ENCODE data around the gene ACSS1.

ACSS1 gene

GRCh38 chr20:25019381-25020155, 38.4 kb downstream of the ACSS1 start:
- Histone ChIP-seq H4K20me1 (ENCODE audit: insufficient read depth, low read length, poor library complexity, severe bottlenecking) (no peaks in the 10 kb centered on the region), H3K4me3 (ENCODE audit: low read length, poor library complexity, severe bottlenecking) (no peak overlapping the region), H3K9ac (ENCODE audit: low read depth, low read length, poor library complexity, severe bottlenecking) (no peak overlapping the region), H3F3A (ENCODE audit: low read depth) (no peaks in the 10 kb centered on the region), H3K27me3 (ENCODE audit: insufficient read depth, low read length, poor library complexity, severe bottlenecking) (no peaks in the 10 kb centered on the region), H3K9me2 (replicated peaks; ENCODE audit: low read depth, low read length) (no peaks in the 10 kb centered on the region), H3K79me2 (ENCODE audit: insufficient read depth, low read length) (peaks cover 6% of the 10 kb centered on the region; the same call in 1 of the 2 replicates), H3K4me2 (ENCODE audit: low read depth, low read length, poor library complexity, severe bottlenecking) (no peak overlapping the region), H3K36me3 (ENCODE audit: insufficient read depth, low read length) (peaks cover 63% of the 10 kb centered on the region; the same call in 1 of the 2 replicates), H3K4me1 (ENCODE audit: insufficient read depth, low read length, poor library complexity, severe bottlenecking) (no peaks in the 10 kb centered on the region), H3K9me3 (ENCODE audit: insufficient read depth, low read depth, low read length) (no peaks in the 10 kb centered on the region), H2AFZ (ENCODE audit: low read length) (no peak overlapping the region)
- TF ChIP-seq EZH2phosphoT487 (IDR thresholded peaks at IDR 0.05; ENCODE audit: borderline replicate concordance) (no peak), CTCF (conservative IDR thresholded peaks at IDR 0.05; ENCODE audit: low read length) (no peak)

GRCh38 chr20:25018841-25019240, 39.1 kb downstream of the ACSS1 start:
- Histone ChIP-seq H3K9me3 (ENCODE audit: insufficient read depth, low read depth, low read length) (no peaks in the 10 kb centered on the region), H2AFZ (ENCODE audit: low read length) (no peak overlapping the region), H3K4me1 (ENCODE audit: insufficient read depth, low read length, poor library complexity, severe bottlenecking) (no peaks in the 10 kb centered on the region), H3K79me2 (ENCODE audit: insufficient read depth, low read length) (peaks cover under 1% of the 10 kb centered on the region; the same call in 1 of the 2 replicates), H3K27me3 (ENCODE audit: insufficient read depth, low read length, poor library complexity, severe bottlenecking) (no peaks in the 10 kb centered on the region), H4K20me1 (ENCODE audit: insufficient read depth, low read length, poor library complexity, severe bottlenecking) (no peaks in the 10 kb centered on the region), H3K36me3 (ENCODE audit: insufficient read depth, low read length) (peaks cover 65% of the 10 kb centered on the region; the same call in 1 of the 2 replicates), H3K9me2 (replicated peaks; ENCODE audit: low read depth, low read length) (no peaks in the 10 kb centered on the region), H3F3A (ENCODE audit: low read depth) (no peaks in the 10 kb centered on the region), H3K4me2 (ENCODE audit: low read depth, low read length, poor library complexity, severe bottlenecking) (no peak overlapping the region), H3K4me3 (ENCODE audit: low read length, poor library complexity, severe bottlenecking) (no peak overlapping the region), H3K9ac (ENCODE audit: low read depth, low read length, poor library complexity, severe bottlenecking) (no peak overlapping the region)
- no peak for TF ChIP-seq EZH2phosphoT487 (IDR thresholded peaks at IDR 0.05; ENCODE audit: borderline replicate concordance)
- no peak for TF ChIP-seq CTCF (conservative IDR thresholded peaks at IDR 0.05; ENCODE audit: low read length)

GRCh38 chr20:25018425-25018824, 39.5 kb downstream of the ACSS1 start:
- Histone ChIP-seq H3K4me1 (ENCODE audit: insufficient read depth, low read length, poor library complexity, severe bottlenecking) (no peaks in the 10 kb centered on the region), H4K20me1 (ENCODE audit: insufficient read depth, low read length, poor library complexity, severe bottlenecking) (no peaks in the 10 kb centered on the region), H3F3A (ENCODE audit: low read depth) (no peaks in the 10 kb centered on the region), H2AFZ (ENCODE audit: low read length) (no peak overlapping the region), H3K4me3 (ENCODE audit: low read length, poor library complexity, severe bottlenecking) (no peak overlapping the region), H3K9me3 (ENCODE audit: insufficient read depth, low read depth, low read length) (no peaks in the 10 kb centered on the region), H3K9ac (ENCODE audit: low read depth, low read length, poor library complexity, severe bottlenecking) (no peak overlapping the region), H3K9me2 (replicated peaks; ENCODE audit: low read depth, low read length) (no peaks in the 10 kb centered on the region), H3K79me2 (ENCODE audit: insufficient read depth, low read length) (no peaks in the 10 kb centered on the region), H3K27me3 (ENCODE audit: insufficient read depth, low read length, poor library complexity, severe bottlenecking) (no peaks in the 10 kb centered on the region), H3K36me3 (ENCODE audit: insufficient read depth, low read length) (peaks cover 67% of the 10 kb centered on the region; the same call in 1 of the 2 replicates), H3K4me2 (ENCODE audit: low read depth, low read length, poor library complexity, severe bottlenecking) (no peak overlapping the region)
- no peak for TF ChIP-seq EZH2phosphoT487 (IDR thresholded peaks at IDR 0.05; ENCODE audit: borderline replicate concordance)
- TF ChIP-seq CTCF (conservative IDR thresholded peaks at IDR 0.05; ENCODE audit: low read length): no peak

Data from Loucy (cell line).